ENCODE data around the gene PGAP6. TPM values are rescaled to one million over a fixed set of nuclear protein-coding genes. Genes with fewer than 3 reads are reported as not detected.

Gene PGAP6
- total and polyA plus RNA-seq, 2 of the 13 experiments (the other 11 are each of a cell fraction or from before 2014, with no cell fraction given): 52.7 to 136 TPM

DNA sequence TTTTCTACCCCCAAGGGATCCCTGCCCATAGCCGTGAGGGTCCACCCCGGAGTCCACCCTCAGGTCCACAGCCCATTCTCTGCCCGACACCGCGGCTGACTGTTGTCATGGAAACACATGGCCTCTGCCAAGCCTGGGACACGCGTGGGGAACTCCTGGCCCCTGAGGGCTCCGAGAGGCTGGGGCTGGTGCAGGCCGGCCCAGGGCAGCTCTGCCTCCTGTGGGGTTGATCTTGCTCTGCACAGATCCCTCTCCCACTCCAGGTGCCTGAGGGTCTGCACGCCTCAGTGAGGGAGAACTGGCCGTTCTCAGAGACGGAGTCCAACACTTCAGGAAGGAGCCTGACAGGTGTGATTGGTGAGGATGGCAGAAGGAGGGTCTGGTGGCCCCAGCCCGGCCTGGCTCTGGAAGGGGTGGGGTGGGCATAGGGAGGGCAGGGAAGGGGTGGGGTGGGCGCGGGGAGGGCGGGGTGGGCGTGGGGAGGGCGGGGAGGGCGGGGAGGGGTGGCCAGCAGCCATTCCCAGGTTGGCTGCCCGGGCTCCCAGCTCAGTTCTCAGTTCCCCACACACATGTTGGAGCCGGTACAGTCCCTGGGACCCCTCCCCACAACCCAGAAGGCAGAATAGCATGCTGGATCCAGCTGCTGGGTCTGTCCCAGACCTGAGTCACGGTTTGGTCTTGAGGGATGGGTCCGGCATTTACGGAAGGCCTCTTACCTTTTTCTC, 17.9 kb downstream of the PGAP6 start (continued):
- peak; percentile 33; the same call in 1 of the 2 replicates for TF ChIP-seq ZMYM4 (CRISPR knock-in tag; IDR thresholded peaks at IDR 0.05)
- TF ChIP-seq ZNF354B (CRISPR knock-in tag; IDR thresholded peaks at IDR 0.05): no peak
- TF ChIP-seq, protein P1, sequence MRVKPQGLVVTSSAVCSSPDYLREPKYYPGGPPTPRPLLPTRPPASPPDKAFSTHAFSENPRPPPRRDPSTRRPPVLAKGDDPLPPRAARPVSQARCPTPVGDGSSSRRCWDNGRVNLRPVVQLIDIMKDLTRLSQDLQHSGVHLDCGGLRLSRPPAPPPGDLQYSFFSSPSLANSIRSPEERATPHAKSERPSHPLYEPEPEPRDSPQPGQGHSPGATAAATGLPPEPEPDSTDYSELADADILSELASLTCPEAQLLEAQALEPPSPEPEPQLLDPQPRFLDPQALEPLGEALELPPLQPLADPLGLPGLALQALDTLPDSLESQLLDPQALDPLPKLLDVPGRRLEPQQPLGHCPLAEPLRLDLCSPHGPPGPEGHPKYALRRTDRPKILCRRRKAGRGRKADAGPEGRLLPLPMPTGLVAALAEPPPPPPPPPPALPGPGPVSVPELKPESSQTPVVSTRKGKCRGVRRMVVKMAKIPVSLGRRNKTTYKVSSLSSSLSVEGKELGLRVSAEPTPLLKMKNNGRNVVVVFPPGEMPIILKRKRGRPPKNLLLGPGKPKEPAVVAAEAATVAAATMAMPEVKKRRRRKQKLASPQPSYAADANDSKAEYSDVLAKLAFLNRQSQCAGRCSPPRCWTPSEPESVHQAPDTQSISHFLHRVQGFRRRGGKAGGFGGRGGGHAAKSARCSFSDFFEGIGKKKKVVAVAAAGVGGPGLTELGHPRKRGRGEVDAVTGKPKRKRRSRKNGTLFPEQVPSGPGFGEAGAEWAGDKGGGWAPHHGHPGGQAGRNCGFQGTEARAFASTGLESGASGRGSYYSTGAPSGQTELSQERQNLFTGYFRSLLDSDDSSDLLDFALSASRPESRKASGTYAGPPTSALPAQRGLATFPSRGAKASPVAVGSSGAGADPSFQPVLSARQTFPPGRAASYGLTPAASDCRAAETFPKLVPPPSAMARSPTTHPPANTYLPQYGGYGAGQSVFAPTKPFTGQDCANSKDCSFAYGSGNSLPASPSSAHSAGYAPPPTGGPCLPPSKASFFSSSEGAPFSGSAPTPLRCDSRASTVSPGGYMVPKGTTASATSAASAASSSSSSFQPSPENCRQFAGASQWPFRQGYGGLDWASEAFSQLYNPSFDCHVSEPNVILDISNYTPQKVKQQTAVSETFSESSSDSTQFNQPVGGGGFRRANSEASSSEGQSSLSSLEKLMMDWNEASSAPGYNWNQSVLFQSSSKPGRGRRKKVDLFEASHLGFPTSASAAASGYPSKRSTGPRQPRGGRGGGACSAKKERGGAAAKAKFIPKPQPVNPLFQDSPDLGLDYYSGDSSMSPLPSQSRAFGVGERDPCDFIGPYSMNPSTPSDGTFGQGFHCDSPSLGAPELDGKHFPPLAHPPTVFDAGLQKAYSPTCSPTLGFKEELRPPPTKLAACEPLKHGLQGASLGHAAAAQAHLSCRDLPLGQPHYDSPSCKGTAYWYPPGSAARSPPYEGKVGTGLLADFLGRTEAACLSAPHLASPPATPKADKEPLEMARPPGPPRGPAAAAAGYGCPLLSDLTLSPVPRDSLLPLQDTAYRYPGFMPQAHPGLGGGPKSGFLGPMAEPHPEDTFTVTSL (CRISPR knock-in tag; IDR thresholded peaks at IDR 0.05; ENCODE audit: borderline replicate concordance): 0 out of 2 replicates have a peak, but pooled peaks have one; percentile 17
- TF ChIP-seq RFX1 (IDR thresholded peaks at IDR 0.05): peak; percentile 63; the same call in 1 of the 2 replicates
- TF ChIP-seq, protein P2, sequence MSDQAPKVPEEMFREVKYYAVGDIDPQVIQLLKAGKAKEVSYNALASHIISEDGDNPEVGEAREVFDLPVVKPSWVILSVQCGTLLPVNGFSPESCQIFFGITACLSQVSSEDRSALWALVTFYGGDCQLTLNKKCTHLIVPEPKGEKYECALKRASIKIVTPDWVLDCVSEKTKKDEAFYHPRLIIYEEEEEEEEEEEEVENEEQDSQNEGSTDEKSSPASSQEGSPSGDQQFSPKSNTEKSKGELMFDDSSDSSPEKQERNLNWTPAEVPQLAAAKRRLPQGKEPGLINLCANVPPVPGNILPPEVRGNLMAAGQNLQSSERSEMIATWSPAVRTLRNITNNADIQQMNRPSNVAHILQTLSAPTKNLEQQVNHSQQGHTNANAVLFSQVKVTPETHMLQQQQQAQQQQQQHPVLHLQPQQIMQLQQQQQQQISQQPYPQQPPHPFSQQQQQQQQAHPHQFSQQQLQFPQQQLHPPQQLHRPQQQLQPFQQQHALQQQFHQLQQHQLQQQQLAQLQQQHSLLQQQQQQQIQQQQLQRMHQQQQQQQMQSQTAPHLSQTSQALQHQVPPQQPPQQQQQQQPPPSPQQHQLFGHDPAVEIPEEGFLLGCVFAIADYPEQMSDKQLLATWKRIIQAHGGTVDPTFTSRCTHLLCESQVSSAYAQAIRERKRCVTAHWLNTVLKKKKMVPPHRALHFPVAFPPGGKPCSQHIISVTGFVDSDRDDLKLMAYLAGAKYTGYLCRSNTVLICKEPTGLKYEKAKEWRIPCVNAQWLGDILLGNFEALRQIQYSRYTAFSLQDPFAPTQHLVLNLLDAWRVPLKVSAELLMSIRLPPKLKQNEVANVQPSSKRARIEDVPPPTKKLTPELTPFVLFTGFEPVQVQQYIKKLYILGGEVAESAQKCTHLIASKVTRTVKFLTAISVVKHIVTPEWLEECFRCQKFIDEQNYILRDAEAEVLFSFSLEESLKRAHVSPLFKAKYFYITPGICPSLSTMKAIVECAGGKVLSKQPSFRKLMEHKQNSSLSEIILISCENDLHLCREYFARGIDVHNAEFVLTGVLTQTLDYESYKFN (CRISPR knock-in tag; conservative IDR thresholded peaks at IDR 0.05): 0 out of 2 replicates have a peak, but pooled peaks have one; percentile 0
- peak; percentile 2; the same call in 1 of the 2 replicates for TF ChIP-seq AKAP8 (CRISPR knock-in tag; IDR thresholded peaks at IDR 0.05)
- no peak for TF ChIP-seq CHD4 (IDR thresholded peaks at IDR 0.05; ENCODE audit: borderline replicate concordance, low read length)
- TF ChIP-seq, protein P3, sequence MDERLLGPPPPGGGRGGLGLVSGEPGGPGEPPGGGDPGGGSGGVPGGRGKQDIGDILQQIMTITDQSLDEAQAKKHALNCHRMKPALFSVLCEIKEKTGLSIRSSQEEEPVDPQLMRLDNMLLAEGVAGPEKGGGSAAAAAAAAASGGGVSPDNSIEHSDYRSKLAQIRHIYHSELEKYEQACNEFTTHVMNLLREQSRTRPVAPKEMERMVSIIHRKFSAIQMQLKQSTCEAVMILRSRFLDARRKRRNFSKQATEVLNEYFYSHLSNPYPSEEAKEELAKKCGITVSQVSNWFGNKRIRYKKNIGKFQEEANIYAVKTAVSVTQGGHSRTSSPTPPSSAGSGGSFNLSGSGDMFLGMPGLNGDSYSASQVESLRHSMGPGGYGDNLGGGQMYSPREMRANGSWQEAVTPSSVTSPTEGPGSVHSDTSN (CRISPR knock-in tag; IDR thresholded peaks at IDR 0.05): no peak
- no peak for TF ChIP-seq ZNF720 (CRISPR knock-in tag; IDR thresholded peaks at IDR 0.05)
- no peak for TF ChIP-seq ZNF780A (CRISPR knock-in tag; IDR thresholded peaks at IDR 0.05)
- no peak for TF ChIP-seq ZNF12 (CRISPR knock-in tag; IDR thresholded peaks at IDR 0.05)
- 0 out of 2 replicates have a peak, but pooled peaks have one; percentile 10 for TF ChIP-seq YEATS4 (CRISPR knock-in tag; IDR thresholded peaks at IDR 0.05; ENCODE audit: borderline replicate concordance)
- TF ChIP-seq MEIS2 (CRISPR knock-in tag; IDR thresholded peaks at IDR 0.05): 0 out of 2 replicates have a peak, but pooled peaks have one; percentile 15
- 0 out of 2 replicates have a peak, but pooled peaks have one; percentile 9 for TF ChIP-seq DZIP1 (CRISPR knock-in tag; IDR thresholded peaks at IDR 0.05)
- no peak for TF ChIP-seq ZNF180 (CRISPR knock-in tag; IDR thresholded peaks at IDR 0.05; ENCODE audit: borderline replicate concordance, low read depth)
- peak; percentile 58; the same call in 1 of the 2 replicates for TF ChIP-seq ZNF501 (CRISPR knock-in tag; IDR thresholded peaks at IDR 0.05)
